ENCODE measurements around the gene SLC18A2.
"Not testable (repeated sequence)": the region's sequence is repeated elsewhere in the genome, so short reads cannot be mapped to it uniquely, and the experiment has no call there.

SLC18A2 gene

DNA sequence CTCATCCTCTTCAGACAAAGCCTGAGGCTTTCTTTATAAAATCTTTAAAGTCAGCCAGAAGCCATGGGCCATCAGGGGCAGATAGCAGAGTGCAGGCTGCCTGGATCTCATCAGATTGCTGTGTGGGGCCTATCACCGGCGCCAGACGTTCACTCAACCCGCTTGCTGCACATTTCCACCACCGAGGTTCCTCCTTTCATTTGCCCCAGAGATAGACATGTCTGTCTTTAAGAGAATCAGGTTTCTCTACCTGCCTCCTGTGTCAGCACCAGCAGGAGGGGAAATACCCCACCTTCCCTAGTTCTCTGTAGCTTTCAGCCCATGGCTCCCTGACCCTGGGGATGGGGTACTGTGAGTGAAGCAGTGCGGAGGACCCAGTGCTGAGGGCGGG lies 22.0 kb downstream of the SLC18A2 start:
- DNase-seq (ENCODE audit: low spot score): no peak

GRCh38 chr10:117264782-117265181 lies 23.9 kb downstream of the SLC18A2 start:
- no peak for DNase-seq (ENCODE audit: low spot score)

GRCh38 chr10:117266400-117266799 lies 25.5 kb downstream of the SLC18A2 start:
- DNase-seq (ENCODE audit: low spot score): no peak

DNA sequence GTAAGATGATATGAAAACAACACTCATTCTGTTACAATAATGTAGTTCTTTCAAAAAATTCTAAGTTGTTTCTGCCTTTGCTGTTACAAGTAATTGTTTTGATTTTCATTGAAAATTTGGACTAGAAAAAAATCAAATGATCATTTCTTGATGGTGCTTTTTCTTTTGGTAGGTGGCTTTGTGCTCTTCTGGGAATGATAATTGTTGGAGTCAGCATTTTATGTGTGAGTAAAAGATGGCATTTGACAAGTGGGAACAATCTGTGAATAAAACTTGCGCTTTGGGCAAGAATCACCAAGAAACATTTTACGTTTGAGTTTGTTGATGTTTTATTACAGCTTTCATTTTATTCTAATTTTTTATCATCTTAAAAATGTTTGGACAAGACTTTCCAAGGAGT lies 25.9 kb downstream of the SLC18A2 start:
- no peak for DNase-seq (ENCODE audit: low spot score)

DNA sequence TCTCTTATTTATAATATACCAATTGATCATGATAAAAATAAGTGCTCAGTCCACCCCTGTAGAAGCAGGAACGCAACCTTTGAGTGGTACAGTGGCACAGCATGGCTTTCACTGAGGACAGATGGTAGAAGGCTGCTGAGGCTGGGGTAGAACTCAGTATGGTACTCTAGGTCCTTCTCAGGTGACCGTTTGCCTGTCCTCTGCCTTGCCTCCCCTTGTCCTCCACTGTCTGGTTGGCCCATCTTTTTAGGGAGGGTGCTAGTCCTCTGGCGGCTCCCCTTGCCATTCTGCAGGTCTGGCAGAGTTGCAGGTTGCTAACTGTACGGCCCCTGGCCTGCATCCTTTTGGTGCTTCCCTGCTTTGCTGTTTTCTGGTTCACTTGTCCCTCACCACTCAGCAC lies 27.3 kb downstream of the SLC18A2 start:
- no peak for DNase-seq (ENCODE audit: low spot score)

- DNase-seq (ENCODE audit: low spot score): no peak
Observed at GRCh38 chr10:117268907-117269306, 28.0 kb downstream of the SLC18A2 start.

- DNase-seq (ENCODE audit: low spot score): no peak
Observed at GRCh38 chr10:117271427-117271826, 30.5 kb downstream of the SLC18A2 start.

- DNase-seq (ENCODE audit: low spot score): no peak
Observed at GRCh38 chr10:117272195-117273076, 31.5 kb downstream of the SLC18A2 start.

DNA sequence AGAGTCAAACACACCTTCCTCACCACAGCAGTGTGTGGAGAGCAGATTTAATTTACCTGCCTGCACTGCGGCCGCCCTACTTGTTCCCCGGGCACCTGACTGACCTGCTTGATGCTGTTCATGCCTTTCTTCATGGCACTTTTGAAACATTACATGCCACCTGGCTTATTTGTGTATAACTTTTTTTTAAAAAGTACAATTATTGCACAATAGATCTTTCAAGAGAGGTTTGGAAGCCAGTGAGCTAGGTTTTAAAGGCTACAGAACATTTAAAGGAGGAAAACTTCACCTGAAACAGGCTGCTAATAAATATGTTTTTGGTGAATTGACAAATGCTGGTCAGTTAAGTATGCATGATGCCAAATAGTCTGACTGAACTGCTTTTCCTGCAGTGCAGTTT lies 33.1 kb downstream of the SLC18A2 start:
- no peak for DNase-seq (ENCODE audit: low spot score)

DNA sequence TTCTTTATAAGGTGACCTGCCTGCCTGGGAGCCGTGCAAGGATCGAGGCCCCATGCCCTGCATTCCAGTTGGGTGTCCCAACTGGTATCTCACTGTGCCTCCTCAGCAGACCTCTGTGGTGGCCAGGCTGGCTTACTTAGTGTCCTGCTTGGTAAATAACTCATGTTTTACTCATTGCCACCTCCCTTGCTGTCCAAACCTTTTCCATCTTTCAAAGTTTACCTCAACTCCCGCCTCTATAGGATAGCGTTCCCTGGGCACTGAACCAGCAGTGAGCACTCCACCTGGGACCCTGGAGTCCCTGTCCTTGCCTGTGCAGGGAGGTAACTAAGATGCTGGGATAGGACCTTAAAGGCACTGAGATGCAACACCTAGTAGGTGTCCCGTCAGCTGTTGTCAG lies 33.6 kb downstream of the SLC18A2 start:
- DNase-seq (ENCODE audit: low spot score): no peak

GRCh38 chr10:117275121-117275520 lies 34.2 kb downstream of the SLC18A2 start:
- no peak for DNase-seq (ENCODE audit: low spot score)

DNA sequence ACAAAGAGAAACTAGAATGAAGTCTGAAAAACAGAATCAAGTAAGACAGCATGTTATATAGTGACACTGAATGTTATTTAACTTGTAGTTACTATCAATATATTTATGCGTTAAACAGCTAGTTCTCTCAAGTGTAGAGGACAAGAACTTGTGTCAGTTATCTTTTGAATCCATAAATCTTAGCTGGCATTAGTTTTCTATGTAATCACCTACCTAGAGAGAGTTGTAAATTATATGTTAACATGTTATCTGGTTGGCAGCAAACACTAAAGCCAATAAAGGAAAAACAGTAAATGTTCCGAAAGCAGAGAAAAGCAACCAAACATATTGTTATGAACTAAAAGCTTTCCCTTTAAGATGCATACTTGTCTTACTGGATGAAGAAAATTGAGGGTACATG lies 36.8 kb downstream of the SLC18A2 start:
- no peak for DNase-seq (ENCODE audit: low spot score)

- no peak for DNase-seq (ENCODE audit: low spot score)
Observed at GRCh38 chr10:117284716-117285494, 44.0 kb downstream of the SLC18A2 start.

- DNase-seq (ENCODE audit: low spot score): not testable (repeated sequence)
Observed at GRCh38 chr10:117290872-117291271, 50.0 kb downstream of the SLC18A2 start.

- DNase-seq (ENCODE audit: low spot score): no peak
Observed at GRCh38 chr10:117294039-117294645, 53.2 kb downstream of the SLC18A2 start.

DNA sequence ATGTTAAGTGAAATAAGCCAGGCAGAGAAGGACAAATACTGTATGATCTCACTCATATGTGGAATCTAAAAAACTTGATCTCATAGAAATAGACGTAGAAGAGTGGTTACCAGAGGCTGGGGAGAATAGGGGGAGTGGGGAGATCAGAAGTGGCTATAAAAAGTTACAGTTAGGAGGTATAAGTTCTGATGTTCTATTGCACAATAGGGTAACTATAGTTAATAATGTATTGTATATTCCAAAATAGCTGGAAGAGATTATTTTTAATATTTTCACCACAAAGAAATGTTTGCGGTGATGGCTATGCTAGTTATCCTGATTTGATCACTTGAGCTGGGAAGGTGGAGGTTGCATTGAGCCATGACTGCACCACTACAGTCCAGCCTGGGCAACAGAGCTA lies 53.8 kb downstream of the SLC18A2 start:
- no peak for DNase-seq (ENCODE audit: low spot score)

DNA sequence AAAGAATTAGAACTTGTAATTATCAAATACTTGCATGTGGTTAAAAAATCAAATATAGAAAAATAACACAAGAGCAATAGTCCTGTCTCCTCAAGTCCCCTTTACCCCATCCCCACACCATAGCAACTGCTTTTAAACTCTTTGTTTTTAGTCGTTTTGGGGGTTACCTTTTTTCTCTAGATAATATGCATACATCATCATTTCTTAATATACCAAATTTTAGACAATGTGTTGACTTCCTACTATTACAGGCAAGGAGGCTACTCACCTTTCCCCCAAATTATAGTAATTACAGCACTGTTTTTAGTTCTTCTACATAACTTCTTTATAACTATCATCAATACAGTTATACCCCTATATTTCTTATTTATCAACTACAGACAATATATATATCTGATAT lies 57.3 kb downstream of the SLC18A2 start:
- no peak for DNase-seq (ENCODE audit: low spot score)

DNA sequence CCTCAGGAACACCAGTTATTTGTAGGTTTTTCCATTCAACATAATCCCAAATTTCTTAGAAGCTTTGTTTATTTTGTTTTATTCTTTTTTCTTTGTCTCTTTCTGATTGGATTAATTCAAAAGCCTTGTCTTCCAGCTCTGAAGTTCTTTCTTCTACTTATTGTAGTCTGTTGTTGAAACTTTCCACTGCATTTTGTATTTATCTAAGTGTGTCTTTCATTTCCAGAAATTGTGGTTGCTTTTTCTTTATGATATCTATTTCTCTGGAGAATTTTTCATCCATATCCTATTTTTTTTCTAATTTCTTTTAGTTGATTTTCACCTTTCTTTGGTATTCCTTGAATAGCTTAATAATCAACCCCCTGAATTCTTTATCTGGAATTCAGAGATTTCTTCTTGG lies 58.5 kb downstream of the SLC18A2 start:
- no peak for DNase-seq (ENCODE audit: low spot score)

DNA sequence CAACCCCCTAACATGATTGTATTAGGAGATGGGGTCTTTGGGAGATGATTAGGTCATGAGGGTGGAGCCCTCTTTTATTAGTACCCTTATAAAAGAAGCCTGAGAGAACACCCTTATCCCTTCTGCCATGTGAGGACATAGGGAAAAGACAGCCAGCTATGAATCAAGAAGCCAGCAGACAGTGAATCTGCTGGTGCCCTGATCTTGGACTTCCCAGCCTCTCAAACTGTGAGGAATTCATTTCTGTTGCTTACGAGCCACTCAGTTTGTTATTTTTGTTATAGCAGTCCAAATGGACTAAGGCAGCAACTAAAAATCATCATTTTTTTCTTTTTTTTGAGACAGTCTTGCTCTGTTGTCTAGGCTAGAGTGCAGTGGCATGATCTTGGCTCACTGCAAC lies 59.8 kb downstream of the SLC18A2 start:
- no peak for DNase-seq (ENCODE audit: low spot score)

- DNase-seq (ENCODE audit: low spot score): not testable (repeated sequence)
Observed at GRCh38 chr10:117303451-117303850, 62.5 kb downstream of the SLC18A2 start.

DNA sequence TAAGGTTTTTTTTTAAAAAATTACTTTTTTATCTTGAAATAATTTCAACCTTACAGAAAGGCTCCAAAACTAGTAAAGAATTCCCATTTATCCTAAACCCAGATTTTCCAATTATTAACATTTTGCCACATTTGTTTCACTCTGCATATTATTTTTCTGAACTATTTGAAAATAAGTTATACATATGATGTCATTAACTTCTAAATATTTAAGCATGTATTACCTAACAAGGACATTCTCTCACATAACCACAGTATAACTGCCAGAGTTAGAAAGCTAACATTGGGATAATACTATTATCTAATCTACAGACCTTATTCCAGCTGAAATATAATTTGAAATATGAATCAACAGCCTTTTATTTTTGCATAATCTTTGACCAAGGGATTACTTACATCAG lies 65.8 kb downstream of the SLC18A2 start:
- no peak for DNase-seq (ENCODE audit: low spot score)

DNA sequence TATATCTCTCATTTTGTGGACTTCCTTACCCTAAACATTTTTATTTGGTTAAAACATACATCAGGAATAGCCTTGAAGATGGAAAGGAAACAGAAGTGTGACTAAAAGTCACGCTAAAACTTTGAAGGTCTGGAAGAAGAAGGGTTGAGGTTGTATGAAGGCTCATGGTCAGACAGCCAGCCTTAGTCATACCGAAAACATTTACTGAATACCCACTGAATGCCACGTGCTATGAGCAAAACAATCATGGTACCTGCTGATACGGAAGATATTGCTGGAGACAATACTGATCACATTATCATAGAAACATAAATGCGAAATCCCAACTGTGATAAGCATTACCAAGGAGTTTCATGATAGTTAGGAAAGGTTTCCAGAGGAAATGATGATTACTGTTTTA lies 70.3 kb downstream of the SLC18A2 start:
- DNase-seq (ENCODE audit: low spot score): no peak

DNA sequence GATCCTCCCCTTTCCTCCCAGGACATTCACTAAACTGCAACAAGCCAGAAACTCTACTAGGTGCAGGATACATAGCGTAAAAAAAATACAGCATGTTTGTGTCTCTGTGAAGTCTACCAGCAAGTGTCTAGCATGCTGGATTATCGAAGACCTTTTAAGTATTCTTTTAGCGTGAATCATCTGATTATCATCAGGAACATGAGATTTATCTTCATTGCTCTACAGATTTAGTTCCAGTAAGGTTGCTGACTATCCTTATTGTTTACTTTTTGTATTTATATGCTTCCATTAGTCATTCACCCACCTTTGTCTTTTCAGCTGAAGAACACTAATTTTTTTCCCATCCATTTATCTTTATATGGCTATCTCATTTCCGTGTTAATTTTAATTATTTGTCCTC lies 71.5 kb downstream of the SLC18A2 start:
- no peak for DNase-seq (ENCODE audit: low spot score)

All from RKO (cell line).